GM12878 (cell line): ENCODE measurements around the gene ADAMTSL2. TPM values are rescaled to one million over a fixed set of nuclear protein-coding genes. Genes with fewer than 3 reads are reported as not detected.
A peak's percentile ranks its signal among the peaks of the same experiment; 100 is the strongest.

Experiments
- ATAC-seq: fragments of 200-7000 bp; cut with Tn5 transposase; 3 replicates; pipeline ENCODE4 v1.9.1; 2020; ENCODE audit warnings: mild to moderate bottlenecking, moderate library complexity
- BruUV-seq: library from RNA; stranded (reverse); fragments of 400-500 nt; replicated peaks from 2 replicates; lab custom pipeline; 2021; lab: Mats Ljungman, UMichigan
- CTCF ChIA-PET: fragments of 300-600 bp; sonication (Branson Sonifier 250); formaldehyde crosslinking; extraction: SDS; loops from one replicate; lab custom pipeline; 2021; ENCODE audit warnings: inconsistent platforms; lab: Yijun Ruan, JAX
- POLR2A ChIA-PET: fragments of 350-600 bp; formaldehyde crosslinking; extraction: SDS; loops from one replicate; lab custom pipeline; 2021; ENCODE audit warnings: inconsistent platforms; lab: Charles Lee
- RAD21 ChIA-PET: fragments of 300-600 bp; sonication (Branson Sonifier 250); formaldehyde crosslinking; loops from one replicate; lab custom pipeline; 2023; ENCODE audit warnings: antibody characterized with exemption; ENCODE audit not compliant: unreplicated experiment; lab: Charles Lee
- SMC1A ChIA-PET: fragments of 300-600 bp; sonication (Branson Sonifier 250); formaldehyde crosslinking; loops from one replicate; lab custom pipeline; 2023; ENCODE audit not compliant: unreplicated experiment, uncharacterized antibody; lab: Charles Lee
- DNase-seq: peaks from one replicate; pipeline ENCODE4 v3.0.0-alpha.2; 2011; ENCODE audit warnings: low read depth, low spot score
- FAIRE-seq: peaks from 3 replicates; lab custom pipeline; 2011; peaks lifted over from hg19 to GRCh38; lab: Jason Lieb, UNC
- H2AFZ ChIP-seq: 2 replicates; pipeline ENCODE4 v1.6.0; 2011; ENCODE audit warnings: low read depth, low read length, control low read depth; ENCODE audit not compliant: control insufficient read depth
- H3K27ac ChIP-seq: 2 replicates; pipeline ENCODE4 v1.5.1; 2011; ENCODE audit warnings: control low read depth; ENCODE audit not compliant: control insufficient read depth, insufficient read depth
- H3K27me3 ChIP-seq, 2 experiments: replicated peaks in 1 of 2; 2 replicates each; pipeline versions ENCODE4 v1.6.0 to v1.6.1; 2011; ENCODE audit warnings: low read length in 1 of 2; ENCODE audit not compliant: control insufficient read depth in 2 of 2, insufficient read depth in 2 of 2
- H3K36me3 ChIP-seq, 2 experiments: 2 replicates each; pipeline ENCODE4 v1.5.1; 2011; ENCODE audit warnings: low read length in 1 of 2; ENCODE audit not compliant: control insufficient read depth in 2 of 2, insufficient read depth in 2 of 2
- H3K4me1 ChIP-seq: 2 replicates; pipeline ENCODE4 v1.6.1; 2011; ENCODE audit warnings: mild to moderate bottlenecking, low read length, moderate library complexity, mixed read lengths; ENCODE audit not compliant: control insufficient read depth, insufficient read depth
- H3K4me2 ChIP-seq: 2 replicates; pipeline ENCODE4 v1.6.0; 2011; ENCODE audit warnings: control low read depth; ENCODE audit not compliant: control insufficient read depth, insufficient read depth
- H3K4me3 ChIP-seq: fragments of 200-600 bp; sonication (generic); 2 replicates; pipeline ENCODE4 v1.5.1; 2016
- H3K79me2 ChIP-seq: 2 replicates; pipeline ENCODE4 v1.6.0; 2011; ENCODE audit warnings: low read length; ENCODE audit not compliant: control insufficient read depth, insufficient read depth
- H3K9ac ChIP-seq: 2 replicates; pipeline ENCODE4 v1.8.0; 2011; ENCODE audit warnings: low read length, control low read depth, mixed read lengths; ENCODE audit not compliant: control insufficient read depth, insufficient read depth
- H3K9me3 ChIP-seq: replicated peaks from 3 replicates; pipeline ENCODE4 v1.5.1; 2011; ENCODE audit warnings: mild to moderate bottlenecking, low read length; ENCODE audit not compliant: control insufficient read depth, insufficient read depth
- H4K20me1 ChIP-seq: 2 replicates; pipeline ENCODE4 v1.6.0; 2011; ENCODE audit not compliant: control insufficient read depth, insufficient read depth
- BHLHE40 ChIP-seq, 2 experiments: fragments of 450-650 bp in 1 of 2; IDR thresholded peaks; 2 replicates each; pipeline ENCODE4 v1.6.1; 2011 to 2017; ENCODE audit warnings: low read depth in 2 of 2, borderline replicate concordance in 1 of 2, improper control_type of control experiment in 1 of 2, low read length in 1 of 2, mild to moderate bottlenecking in 1 of 2
- CHD4 ChIP-seq: fragments of 200-600 bp; sonication (generic); IDR thresholded peaks from 2 replicates; pipeline ENCODE4 v1.6.1; 2016; ENCODE audit warnings: mild to moderate bottlenecking
- GATAD2B ChIP-seq: fragments of 450-650 bp; conservative IDR thresholded peaks from 2 replicates; pipeline ENCODE4 v1.6.1; 2017; ENCODE audit warnings: low read depth, mild to moderate bottlenecking, moderate library complexity
- IKZF1 ChIP-seq: fragments of 450-650 bp; conservative IDR thresholded peaks from 2 replicates; pipeline ENCODE4 v1.6.1; 2017; ENCODE audit warnings: antibody characterized with exemption, mild to moderate bottlenecking
- RAD21 ChIP-seq: IDR thresholded peaks from 2 replicates; pipeline ENCODE4 v1.6.1; 2011; ENCODE audit warnings: mild to moderate bottlenecking, low read depth, low read length, moderate library complexity; ENCODE audit not compliant: insufficient read depth
- SMAD1 ChIP-seq: fragments of 450-650 bp; IDR thresholded peaks from 2 replicates; pipeline ENCODE4 v1.6.1; 2018; ENCODE audit warnings: mild to moderate bottlenecking, low read depth; ENCODE audit not compliant: partially characterized antibody
- ZBED1 ChIP-seq: IDR thresholded peaks from 2 replicates; pipeline ENCODE4 v1.6.1; 2016; ENCODE audit warnings: borderline replicate concordance
- WGBS: methylation state at CpG from one replicate; pipeline ENCODE4 v1.1.6; 2016; ENCODE audit warnings: low lambda C conversion rate; ENCODE audit not compliant: insufficient replicate concordance, insufficient coverage; ENCODE audit errors: missing lambda C conversion rate; 5-methylcytosine and 5-hydroxymethylcytosine counted together
- in situ Hi-C: fragments of 300-500 bp; cut with MboI; formaldehyde crosslinking; loops from 9 replicates; pipeline ENCODE4 v1.14.3; 2018; ENCODE audit warnings: mixed read lengths
- intact Hi-C: fragments of 100-400 bp; cut with micrococcal nuclease; formaldehyde crosslinking; loops from one replicate; pipeline ENCODE4 v1.14.2; 2022; ENCODE audit not compliant: unreplicated experiment
- polyA plus RNA-seq, 11 experiments: library from polyadenylated mRNA; depleted of rRNA in 4 of 11; unstranded in 6 of 11; stranded (reverse) in 5 of 11; fragments of >200 nt; fragmentation: Nextera tagmentation in 4 of 11; fragmentation: Illumina TruSeq in 1 of 11; extraction: Ambion mirVana in 4 of 11; extraction: Trizol in 1 of 11; gene quantifications; 1 replicate in 1 of 11; 2 replicates in 10 of 11; pipeline versions ENCODE4 v1.2.1 to v1.2.3, GENCODE V29; 2011 to 2016; ENCODE audit warnings: inconsistent platforms in 2 of 11, missing spikeins in 2 of 11, low read depth in 1 of 11
- total RNA-seq, 4 experiments: library from RNA; depleted of rRNA in 3 of 4; stranded (reverse); fragments of >200 nt in 3 of 4; fragmentation: Illumina TruSeq in 1 of 4; extraction: Trizol in 1 of 4; gene quantifications; 2 replicates each; pipeline versions ENCODE4 v1.2.1 to v1.2.3, GENCODE V29; 2013 to 2021
- TF ChIP-seq, protein P1 (sequence below), 3 experiments: IDR thresholded peaks in 2 of 3; conservative IDR thresholded peaks in 1 of 3; 2 replicates each; pipeline ENCODE4 v1.5.1; 2011; ENCODE audit warnings: low read depth in 3 of 3, low read length in 3 of 3, mild to moderate bottlenecking in 3 of 3, control low read depth in 2 of 3, moderate library complexity in 2 of 3, inconsistent platforms in 1 of 3, mixed read lengths in 1 of 3; ENCODE audit not compliant: control insufficient read depth in 2 of 3, insufficient read depth in 1 of 3; ENCODE audit errors: extremely low read depth in 1 of 3
- TF ChIP-seq, protein P2 (sequence below): IDR thresholded peaks from 2 replicates; pipeline ENCODE4 v1.6.1; 2011; ENCODE audit warnings: borderline replicate concordance, low read depth, mild to moderate bottlenecking, moderate library complexity, mixed read lengths, low read length; ENCODE audit not compliant: insufficient read depth; ENCODE audit errors: extremely low read length

ADAMTSL2 gene
- total and polyA plus RNA-seq, 10 of the 15 experiments (the other 5 are each of a cell fraction or from before 2014, with no cell fraction given) = 0.07 TPM; not detected in 9

DNA sequence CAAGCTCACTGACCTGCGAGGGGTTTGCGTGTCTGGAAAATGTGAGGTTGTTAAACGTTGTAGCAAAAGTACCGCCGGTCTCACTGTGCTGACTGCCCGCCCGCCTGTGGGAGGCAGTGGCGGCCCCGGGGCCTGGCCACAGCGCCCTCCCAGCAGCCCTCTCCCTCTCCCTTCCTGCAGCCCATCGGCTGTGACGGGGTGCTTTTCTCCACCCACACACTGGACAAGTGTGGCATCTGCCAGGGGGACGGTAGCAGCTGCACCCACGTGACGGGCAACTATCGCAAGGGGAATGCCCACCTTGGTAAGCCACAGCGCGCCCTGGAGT is 6.2 kb downstream of the ADAMTSL2 start:
- DNase-seq (peak; percentile 13), FAIRE-seq (no peak)

More for the DNA sequence above, 6.2 kb downstream of the ADAMTSL2 start:
- WGBS = 15% methylated on average over 18 of the region's 18 CpGs
- Histone ChIP-seq H3K4me3 (no peak overlapping the region), H3K27me3 (peaks cover 0 to 7% of the 10 kb centered on the region in 2 experiments; a peak in 3 of 4 replicates), H3K9ac (no peak overlapping the region), H4K20me1 (no peaks in the 10 kb centered on the region), H3K4me1 (no peaks in the 10 kb centered on the region; the same call in 1 of the 2 replicates), H3K4me2 (0 out of 2 replicates have a peak overlapping the region, but pooled peaks have one; percentile 33), H2AFZ (no peak overlapping the region), H3K27ac (no peak overlapping the region), H3K36me3 (no peaks in the 10 kb centered on the region), H3K79me2 (no peaks in the 10 kb centered on the region), H3K9me3 (no peaks in the 10 kb centered on the region)
- ChIA-PET RAD21 (no interaction called here), SMC1A (no interaction called here), CTCF (interaction anchor here (0.9 to 1.3 kb wide), 3 partner anchors 15 to 43 kb away, joined by 3 to 4 read pairs (median 4); no protein-coding TSS in a partner anchor), POLR2A (no interaction called here)
- intact Hi-C loops (no loop called here), in situ Hi-C loops (loop anchor here (25.0 kb wide), 1 partner anchor 472 kb away; no protein-coding TSS in a partner anchor)
- BruUV-seq = no TSS peak
- TF ChIP-seq SMAD1 = no peak
- TF ChIP-seq GATAD2B = 0 out of 2 replicates have a peak, but pooled peaks have one; percentile 21
- no peak for TF ChIP-seq ZBED1
- peak; percentile 40; the same call in 1 of the 2 replicates for TF ChIP-seq IKZF1
- 0 out of 2 replicates have a peak, but pooled peaks have one; percentile 18 for TF ChIP-seq RAD21
- TF ChIP-seq, protein P1, sequence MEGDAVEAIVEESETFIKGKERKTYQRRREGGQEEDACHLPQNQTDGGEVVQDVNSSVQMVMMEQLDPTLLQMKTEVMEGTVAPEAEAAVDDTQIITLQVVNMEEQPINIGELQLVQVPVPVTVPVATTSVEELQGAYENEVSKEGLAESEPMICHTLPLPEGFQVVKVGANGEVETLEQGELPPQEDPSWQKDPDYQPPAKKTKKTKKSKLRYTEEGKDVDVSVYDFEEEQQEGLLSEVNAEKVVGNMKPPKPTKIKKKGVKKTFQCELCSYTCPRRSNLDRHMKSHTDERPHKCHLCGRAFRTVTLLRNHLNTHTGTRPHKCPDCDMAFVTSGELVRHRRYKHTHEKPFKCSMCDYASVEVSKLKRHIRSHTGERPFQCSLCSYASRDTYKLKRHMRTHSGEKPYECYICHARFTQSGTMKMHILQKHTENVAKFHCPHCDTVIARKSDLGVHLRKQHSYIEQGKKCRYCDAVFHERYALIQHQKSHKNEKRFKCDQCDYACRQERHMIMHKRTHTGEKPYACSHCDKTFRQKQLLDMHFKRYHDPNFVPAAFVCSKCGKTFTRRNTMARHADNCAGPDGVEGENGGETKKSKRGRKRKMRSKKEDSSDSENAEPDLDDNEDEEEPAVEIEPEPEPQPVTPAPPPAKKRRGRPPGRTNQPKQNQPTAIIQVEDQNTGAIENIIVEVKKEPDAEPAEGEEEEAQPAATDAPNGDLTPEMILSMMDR (IDR thresholded peaks at IDR 0.05 in 2 of 3, conservative IDR thresholded peaks at IDR 0.05 in 1 of 3; ENCODE audit: control insufficient read depth in 2 of 3, extremely low read depth in 1 of 3, insufficient read depth in 1 of 3, low read depth in 3 of 3, low read length in 3 of 3) = peak; percentile 16 to 31 (median 31); a peak in 2 of 6 replicates
- TF ChIP-seq CHD4 = no peak
- peak in 1 of 2 experiments; percentile 39; a peak in 1 of 4 replicates for TF ChIP-seq BHLHE40 (IDR thresholded peaks at IDR 0.05; ENCODE audit: borderline replicate concordance in 1 of 2, low read depth in 2 of 2, low read length in 1 of 2)
- TF ChIP-seq, protein P2, sequence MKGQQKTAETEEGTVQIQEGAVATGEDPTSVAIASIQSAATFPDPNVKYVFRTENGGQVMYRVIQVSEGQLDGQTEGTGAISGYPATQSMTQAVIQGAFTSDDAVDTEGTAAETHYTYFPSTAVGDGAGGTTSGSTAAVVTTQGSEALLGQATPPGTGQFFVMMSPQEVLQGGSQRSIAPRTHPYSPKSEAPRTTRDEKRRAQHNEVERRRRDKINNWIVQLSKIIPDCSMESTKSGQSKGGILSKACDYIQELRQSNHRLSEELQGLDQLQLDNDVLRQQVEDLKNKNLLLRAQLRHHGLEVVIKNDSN = peak; percentile 38
- peak; percentile 92 for ATAC-seq
